Adrenal gland (tissue), 5 donors: ENCODE data around the gene TRPV3.

ENCODE experiments used
- POLR2A ChIP-seq, 2 donors: fragments of 450-650 bp; IDR thresholded peaks; one replicate each; pipeline ENCODE4 v1.6.1; 2017; ENCODE audit warnings: antibody characterized with exemption in 2 of 2, mild to moderate bottlenecking in 2 of 2, moderate library complexity in 1 of 2
- TF ChIP-seq, protein P1 (sequence below), 6 experiments: fragments of 450-650 bp in 4 of 6; fragments of 200-600 bp in 2 of 6; sonication (generic) in 1 of 6; IDR thresholded peaks; 1 replicate in 5 of 6; 2 replicates in 1 of 6; pipeline versions ENCODE4 v1.5.1 to v1.8.0; 2016 to 2021; ENCODE audit warnings: antibody characterized with exemption in 6 of 6, mild to moderate bottlenecking in 2 of 6, moderate library complexity in 1 of 6
- donor health status: DM: no; HTN: no; CAD: no.

GRCh38 chr17:3593384-3593783 is 35.8 kb upstream of the TRPV3 start:
- TF ChIP-seq, protein P1, sequence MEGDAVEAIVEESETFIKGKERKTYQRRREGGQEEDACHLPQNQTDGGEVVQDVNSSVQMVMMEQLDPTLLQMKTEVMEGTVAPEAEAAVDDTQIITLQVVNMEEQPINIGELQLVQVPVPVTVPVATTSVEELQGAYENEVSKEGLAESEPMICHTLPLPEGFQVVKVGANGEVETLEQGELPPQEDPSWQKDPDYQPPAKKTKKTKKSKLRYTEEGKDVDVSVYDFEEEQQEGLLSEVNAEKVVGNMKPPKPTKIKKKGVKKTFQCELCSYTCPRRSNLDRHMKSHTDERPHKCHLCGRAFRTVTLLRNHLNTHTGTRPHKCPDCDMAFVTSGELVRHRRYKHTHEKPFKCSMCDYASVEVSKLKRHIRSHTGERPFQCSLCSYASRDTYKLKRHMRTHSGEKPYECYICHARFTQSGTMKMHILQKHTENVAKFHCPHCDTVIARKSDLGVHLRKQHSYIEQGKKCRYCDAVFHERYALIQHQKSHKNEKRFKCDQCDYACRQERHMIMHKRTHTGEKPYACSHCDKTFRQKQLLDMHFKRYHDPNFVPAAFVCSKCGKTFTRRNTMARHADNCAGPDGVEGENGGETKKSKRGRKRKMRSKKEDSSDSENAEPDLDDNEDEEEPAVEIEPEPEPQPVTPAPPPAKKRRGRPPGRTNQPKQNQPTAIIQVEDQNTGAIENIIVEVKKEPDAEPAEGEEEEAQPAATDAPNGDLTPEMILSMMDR (IDR thresholded peaks at IDR 0.05), result no peak
- no peak for TF ChIP-seq POLR2A (IDR thresholded peaks at IDR 0.05)
